Aorta (tissue), 5 donors: Measurements from ENCODE around the gene RPGRIP1L. TPM values are rescaled to one million over a fixed set of nuclear protein-coding genes. Genes with fewer than 3 reads are reported as not detected.
A peak's percentile ranks its signal among the peaks of the same experiment; 100 is the strongest.

Experiments
- ATAC-seq: fragments of 200-7000 bp; cut with Tn5 transposase; one replicate; pipeline ENCODE4 v1.9.1; 2022; ENCODE audit warnings: moderate library complexity; ENCODE audit not compliant: low FRiP score
- DNase-seq, 2 donors: peaks; one replicate each; pipeline ENCODE4 v3.0.0-alpha.2; 2020
- H3K27ac ChIP-seq, 2 donors: one replicate each; pipeline ENCODE4 v1.5.1; 2013; ENCODE audit warnings: low read length in 2 of 2, mild to moderate bottlenecking in 2 of 2, moderate library complexity in 2 of 2, control low read depth in 1 of 2, inconsistent platforms in 1 of 2, low read depth in 1 of 2
- H3K27me3 ChIP-seq, 2 donors: one replicate each; pipeline ENCODE4 v1.6.1; 2013; ENCODE audit warnings: control low read depth in 1 of 2, low read length in 1 of 2, mild to moderate bottlenecking in 1 of 2, moderate library complexity in 1 of 2; ENCODE audit not compliant: insufficient read depth in 2 of 2, control insufficient read depth in 1 of 2
- H3K36me3 ChIP-seq, 2 donors: one replicate each; pipeline ENCODE4 v1.6.1; 2013; ENCODE audit warnings: control low read depth in 1 of 2, low read length in 1 of 2, mild to moderate bottlenecking in 1 of 2; ENCODE audit not compliant: insufficient read depth in 2 of 2, control insufficient read depth in 1 of 2
- H3K4me1 ChIP-seq, 2 donors: one replicate each; pipeline ENCODE4 v1.6.1; 2013; ENCODE audit warnings: low read length in 2 of 2, control low read depth in 1 of 2, mild to moderate bottlenecking in 1 of 2, moderate library complexity in 1 of 2; ENCODE audit not compliant: insufficient read depth in 2 of 2, control insufficient read depth in 1 of 2
- H3K4me3 ChIP-seq, 2 donors: one replicate each; pipeline ENCODE4 v1.5.1; 2013; ENCODE audit warnings: low read length in 2 of 2, control low read depth in 1 of 2, mild to moderate bottlenecking in 1 of 2
- H3K9me3 ChIP-seq: one replicate; pipeline ENCODE4 v1.6.1; 2013; ENCODE audit warnings: mild to moderate bottlenecking, low read length; ENCODE audit not compliant: control insufficient read depth
- WGBS, 2 donors: extraction: QIAGEN DNeasy Blood & Tissue Kit; methylation state at CpG; one replicate each; pipeline ENCODE4 v1.1.7; 2013; 5-methylcytosine and 5-hydroxymethylcytosine counted together
- intact Hi-C, 2 donors: fragments of 100-400 bp; cut with DNase I; formaldehyde crosslinking; loops; one replicate each; pipeline versions ENCODE4 v1.14.2 to v1.15.0; 2022
- polyA plus RNA-seq, 2 donors: library from polyadenylated mRNA; stranded (reverse); fragments of 200-250 nt; gene quantifications; one replicate each; pipeline ENCODE4 v1.2.3, GENCODE V29; 2013
- total RNA-seq, 2 donors: library from RNA; stranded (reverse); fragmentation: NEBNext Ultra II Directional; extraction: Animal tissue kit (Norgen Biotek cat#: 25700); gene quantifications; one replicate each; pipeline ENCODE4 v1.2.1, GENCODE V29; 2021
- donor health status: healthy with polysubstance abuse.
- donor health status: Bipolar disorder and iron deficiency.
- donor health status: DM: no; HTN: no; CAD: no.
- donor health status: DM: no; HTN: no; CAD: no.
- donor health status: DM: yes; HTN: yes; CAD: no.

Gene RPGRIP1L
- total and polyA plus RNA-seq, 4 donors, result 1.4 to 7.3 (median 3.4) TPM

DNA sequence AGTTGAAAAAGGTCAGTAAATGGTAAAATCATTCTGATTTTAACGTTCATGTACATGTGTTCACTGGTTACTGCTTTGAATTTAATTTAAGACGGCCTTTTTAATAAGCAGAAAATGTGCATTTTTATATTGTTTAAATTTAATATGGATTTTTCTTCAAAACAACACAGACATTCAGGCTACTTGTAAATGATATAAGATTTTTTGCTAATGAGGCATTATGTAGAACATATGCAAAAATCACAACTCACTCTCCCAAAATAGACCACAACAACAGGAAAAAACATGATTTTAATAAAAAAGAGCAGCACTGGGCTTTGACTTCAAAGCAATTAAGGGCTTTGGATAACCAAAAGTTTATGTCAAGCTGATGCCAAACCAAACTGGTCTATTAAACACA is 22.3 kb downstream of the RPGRIP1L start:
- intact Hi-C loops, result no loop called here
- 70 to 74% methylated on average over 2 of the region's 2 CpGs for WGBS, 2 donors
- H3K4me1 ChIP-seq, result no peaks in the 10 kb centered on the region
- no peaks in the 10 kb centered on the region for H3K36me3 ChIP-seq
- ATAC-seq (no peak), DNase-seq (no peak)
- H3K27ac ChIP-seq, result no peak overlapping the region
- H3K9me3 ChIP-seq, result no peaks in the 10 kb centered on the region
- no peaks in the 10 kb centered on the region for H3K27me3 ChIP-seq
- no peak overlapping the region for H3K4me3 ChIP-seq

DNA sequence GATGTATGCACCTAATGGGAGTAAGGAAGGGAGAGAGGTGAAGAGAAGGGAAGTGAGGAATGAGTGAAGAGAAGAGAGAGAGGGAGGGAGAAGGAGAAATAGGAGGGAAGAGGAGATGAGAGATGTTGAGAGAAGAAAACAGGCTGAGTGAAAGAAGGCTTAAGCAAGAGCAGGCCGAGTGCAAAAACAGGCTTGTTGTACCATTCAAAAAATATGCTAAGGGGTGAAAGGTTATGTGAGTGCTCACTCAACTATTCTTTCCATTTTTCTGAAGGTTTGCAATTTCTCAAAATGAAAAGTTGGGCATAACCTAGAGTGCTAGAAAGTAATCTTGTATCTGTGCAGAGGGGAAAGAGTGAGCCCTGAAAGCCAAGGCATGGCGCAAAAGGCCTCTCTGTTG is 22.9 kb downstream of the RPGRIP1L start:
- Histone ChIP-seq H3K27ac (no peak overlapping the region), H3K4me3 (no peak overlapping the region), H3K9me3 (no peaks in the 10 kb centered on the region), H3K4me1 (no peaks in the 10 kb centered on the region), H3K27me3 (no peaks in the 10 kb centered on the region), H3K36me3 (no peaks in the 10 kb centered on the region)
- ATAC-seq (no peak), DNase-seq (no peak)
- 89 to 91% methylated on average over 2 of the region's 2 CpGs for WGBS, 2 donors
- intact Hi-C loops, result no loop called here

DNA sequence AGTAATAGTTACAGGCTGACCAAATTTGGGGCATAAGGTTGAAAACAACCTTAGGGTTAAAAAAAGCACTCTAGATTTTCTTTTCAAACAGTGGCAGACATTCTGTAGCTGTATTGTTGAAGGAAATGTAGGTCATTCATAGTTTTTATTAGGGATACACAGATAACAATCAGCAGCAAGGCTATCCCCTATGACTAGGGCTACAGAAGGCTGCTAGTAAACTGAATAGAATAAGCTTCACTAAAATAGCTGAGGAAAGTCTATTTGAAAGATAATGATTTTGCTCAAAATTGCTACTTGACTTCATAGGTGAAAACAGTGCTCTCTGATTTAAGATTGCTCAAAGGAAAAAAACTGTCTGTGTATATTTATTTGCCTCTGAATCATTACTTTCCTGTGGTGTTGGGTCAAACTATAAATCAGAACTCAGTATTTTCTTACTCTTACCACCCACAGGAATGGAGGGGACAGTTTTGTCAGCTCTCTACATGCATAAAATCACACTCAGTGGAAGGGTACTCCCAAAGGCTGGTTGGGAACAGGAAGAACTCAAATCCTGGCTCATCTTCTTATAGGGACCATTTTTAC is 24.8 kb downstream of the RPGRIP1L start:
- Histone ChIP-seq H3K4me1 (no peaks in the 10 kb centered on the region), H3K4me3 (no peak overlapping the region), H3K36me3 (no peaks in the 10 kb centered on the region), H3K27me3 (no peaks in the 10 kb centered on the region), H3K27ac (no peak overlapping the region), H3K9me3 (no peaks in the 10 kb centered on the region)
- intact Hi-C loops, result no loop called here
- DNase-seq (no peak), ATAC-seq (no peak)

DNA sequence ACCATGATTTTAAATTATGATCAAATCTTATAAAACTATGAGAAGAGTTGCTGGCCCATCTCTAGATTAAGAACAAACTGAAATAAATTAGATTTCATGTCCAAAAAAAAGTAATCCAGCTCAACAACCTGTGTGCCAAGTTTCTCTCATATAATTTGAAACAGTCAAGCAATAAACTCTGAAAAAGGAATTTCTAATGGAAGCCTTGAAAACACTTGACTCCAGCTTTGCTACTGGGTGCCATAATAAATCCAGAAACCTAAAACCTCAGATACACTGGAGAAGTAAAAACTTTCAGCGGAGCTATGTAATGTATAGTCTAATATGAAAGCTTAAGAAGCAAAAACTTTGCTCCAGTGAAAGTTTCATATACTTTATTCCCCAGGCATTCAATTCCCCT is 25.5 kb downstream of the RPGRIP1L start:
- Histone ChIP-seq H3K27ac (no peak overlapping the region), H3K36me3 (no peaks in the 10 kb centered on the region), H3K4me3 (no peak overlapping the region), H3K9me3 (no peaks in the 10 kb centered on the region), H3K27me3 (no peaks in the 10 kb centered on the region), H3K4me1 (no peaks in the 10 kb centered on the region)
- intact Hi-C loops, result no loop called here
- no peak for DNase-seq
- WGBS, 2 donors, result 52 to 56% methylated on average over 1 of the region's 1 CpG
- no peak for ATAC-seq

DNA sequence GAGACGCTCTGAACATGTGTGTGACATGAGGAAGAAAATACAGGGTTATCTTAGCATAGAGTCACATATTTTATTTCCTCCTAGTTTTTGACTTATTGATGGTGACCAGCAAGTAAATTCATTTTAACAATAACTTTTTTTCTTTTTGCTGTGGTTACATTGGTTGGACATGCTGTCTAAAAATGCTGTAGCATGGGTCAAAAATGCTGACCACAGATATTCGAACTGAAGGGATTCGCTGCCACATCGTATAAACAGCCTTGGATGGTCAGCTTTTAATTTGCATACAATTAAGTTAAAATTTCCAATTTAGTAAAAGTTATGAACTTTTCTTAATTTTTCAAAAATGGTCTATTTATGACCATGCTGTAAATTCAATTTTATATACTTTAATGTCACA is 30.5 kb downstream of the RPGRIP1L start:
- Histone ChIP-seq H3K27me3 (no peaks in the 10 kb centered on the region), H3K36me3 (no peaks in the 10 kb centered on the region), H3K4me3 (no peak overlapping the region), H3K9me3 (no peaks in the 10 kb centered on the region), H3K4me1 (no peaks in the 10 kb centered on the region), H3K27ac (no peak overlapping the region)
- WGBS, 2 donors, result 95 to 98% methylated on average over 4 of the region's 4 CpGs
- intact Hi-C loops, result no loop called here
- ATAC-seq (no peak), DNase-seq (no peak)

DNA sequence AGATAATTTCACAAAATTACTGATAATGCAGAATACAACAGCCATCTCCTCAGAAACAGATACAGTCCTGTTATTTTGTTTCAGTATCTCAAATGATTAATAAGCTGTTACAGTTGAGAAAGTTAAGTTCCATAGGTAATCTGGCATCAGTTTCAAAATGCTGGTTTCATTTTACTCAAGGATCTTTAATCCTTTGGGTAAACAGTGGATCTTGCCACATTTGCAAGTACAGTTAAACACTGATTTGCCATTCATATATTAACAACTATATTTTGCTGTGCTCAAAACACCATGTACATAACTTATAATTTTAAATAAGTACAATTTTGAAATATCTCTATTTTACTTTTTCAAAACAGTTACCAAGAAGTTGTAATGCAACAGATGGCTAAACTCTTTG is 31.2 kb downstream of the RPGRIP1L start:
- Histone ChIP-seq H3K36me3 (no peaks in the 10 kb centered on the region), H3K4me1 (no peaks in the 10 kb centered on the region), H3K9me3 (no peaks in the 10 kb centered on the region), H3K27me3 (no peaks in the 10 kb centered on the region), H3K4me3 (no peak overlapping the region), H3K27ac (no peak overlapping the region)
- DNase-seq, result no peak
- intact Hi-C loops, result no loop called here
- ATAC-seq, result no peak

DNA sequence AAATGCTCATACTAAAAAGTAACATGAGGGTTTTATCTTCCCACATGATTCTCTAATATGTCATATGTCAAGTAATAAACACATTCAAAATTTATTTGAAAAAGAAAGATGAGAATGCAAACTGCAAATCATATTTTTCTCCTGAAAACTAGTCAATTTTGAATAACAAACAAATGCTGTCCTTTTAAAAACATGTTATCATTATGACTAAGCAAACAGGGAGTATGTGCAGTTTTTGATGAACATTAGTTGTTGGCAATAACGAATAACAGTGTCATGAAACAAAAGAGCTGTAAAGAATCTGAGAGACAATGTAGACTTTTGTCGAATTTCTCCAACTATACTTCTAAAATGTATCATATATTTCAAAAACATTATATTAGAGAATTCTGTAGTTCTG is 34.8 kb downstream of the RPGRIP1L start:
- Histone ChIP-seq H3K9me3 (no peaks in the 10 kb centered on the region), H3K27me3 (no peaks in the 10 kb centered on the region), H3K27ac (no peak overlapping the region), H3K36me3 (no peaks in the 10 kb centered on the region), H3K4me1 (no peaks in the 10 kb centered on the region), H3K4me3 (no peak overlapping the region)
- DNase-seq (no peak), ATAC-seq (no peak)
- intact Hi-C loops, result no loop called here
- WGBS, 2 donors, result 81% methylated on average over 2 of the region's 2 CpGs

DNA sequence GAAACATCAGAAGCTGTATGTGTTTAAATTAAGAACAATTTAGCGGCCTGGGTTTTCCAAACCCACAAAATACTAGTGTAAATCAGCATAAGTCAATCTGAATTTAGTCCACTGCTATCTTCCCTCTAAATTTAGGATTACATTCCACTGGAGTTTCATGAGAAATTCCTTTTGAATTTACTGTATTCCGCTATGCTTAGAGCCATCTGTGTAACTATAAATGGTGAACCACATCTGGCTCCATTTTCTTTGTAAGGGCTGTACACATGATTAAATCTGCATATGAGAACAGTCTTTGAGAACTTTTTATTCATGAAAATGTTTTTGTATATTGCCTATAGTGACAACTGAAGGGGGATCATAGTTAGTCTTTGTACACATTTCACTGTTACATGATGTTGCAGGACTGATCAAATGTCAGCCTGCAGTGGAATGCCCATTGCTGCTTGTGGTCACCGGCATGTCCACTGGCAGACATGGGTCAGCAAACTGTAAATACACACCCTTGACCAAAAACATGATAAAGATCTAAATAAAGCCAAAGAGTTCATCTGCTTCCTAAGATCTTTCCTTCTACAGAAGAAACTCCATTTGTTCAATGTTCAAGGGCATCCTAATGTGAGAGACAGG is 36.8 kb downstream of the RPGRIP1L start:
- H3K36me3 ChIP-seq, result no peaks in the 10 kb centered on the region
- H3K4me1 ChIP-seq, result no peaks in the 10 kb centered on the region
- no peak overlapping the region for H3K27ac ChIP-seq
- no peak overlapping the region for H3K4me3 ChIP-seq
- no peaks in the 10 kb centered on the region for H3K27me3 ChIP-seq
- no peak for ATAC-seq
- DNase-seq, result no peak
- WGBS, 2 donors, result 31 to 34% methylated on average over 3 of the region's 3 CpGs
- H3K9me3 ChIP-seq, result no peaks in the 10 kb centered on the region
- intact Hi-C loops, result no loop called here

DNA sequence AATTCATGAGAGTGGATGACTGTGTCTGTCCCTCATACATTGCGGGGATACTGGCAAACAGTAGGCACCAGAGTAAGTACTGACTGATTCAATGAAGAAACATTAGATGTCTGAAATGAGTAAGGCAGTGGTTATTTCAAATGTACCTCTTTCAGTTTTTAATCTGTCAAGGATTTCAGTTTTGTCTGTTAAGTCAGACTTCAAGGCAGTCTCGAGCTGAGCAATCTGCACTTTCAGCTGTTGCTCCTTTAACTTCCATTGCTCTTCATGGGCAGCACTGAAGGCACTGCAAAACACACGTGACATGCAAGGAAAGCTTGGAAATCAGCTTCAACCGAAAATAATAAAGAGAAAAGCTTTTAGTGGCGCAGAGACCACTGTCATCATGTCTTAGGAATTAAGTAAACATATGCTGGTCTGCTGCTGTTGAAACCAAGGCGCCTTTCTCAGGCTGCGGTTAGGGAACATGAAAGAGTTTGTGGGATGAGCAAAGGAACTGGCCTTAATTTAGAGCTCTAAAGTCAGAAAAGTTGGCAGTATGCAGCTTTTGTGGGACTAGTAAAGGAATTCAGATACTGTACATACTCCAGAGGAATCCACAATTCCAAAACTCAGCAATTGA is 38.8 kb downstream of the RPGRIP1L start:
- Histone ChIP-seq H3K36me3 (no peaks in the 10 kb centered on the region), H3K4me3 (peak overlapping the region; percentile 31 to 90), H3K4me1 (no peaks in the 10 kb centered on the region), H3K27me3 (no peaks in the 10 kb centered on the region), H3K27ac (peak overlapping the region; percentile 43 to 63), H3K9me3 (no peaks in the 10 kb centered on the region)
- intact Hi-C loops, result no loop called here
- ATAC-seq (peak; percentile 56), DNase-seq (peak in 1 of 2 donors; percentile 48)
- 4 to 8% methylated on average over 7 of the region's 7 CpGs for WGBS, 2 donors
